ENCODE results near the gene ZNF683.

DNA sequence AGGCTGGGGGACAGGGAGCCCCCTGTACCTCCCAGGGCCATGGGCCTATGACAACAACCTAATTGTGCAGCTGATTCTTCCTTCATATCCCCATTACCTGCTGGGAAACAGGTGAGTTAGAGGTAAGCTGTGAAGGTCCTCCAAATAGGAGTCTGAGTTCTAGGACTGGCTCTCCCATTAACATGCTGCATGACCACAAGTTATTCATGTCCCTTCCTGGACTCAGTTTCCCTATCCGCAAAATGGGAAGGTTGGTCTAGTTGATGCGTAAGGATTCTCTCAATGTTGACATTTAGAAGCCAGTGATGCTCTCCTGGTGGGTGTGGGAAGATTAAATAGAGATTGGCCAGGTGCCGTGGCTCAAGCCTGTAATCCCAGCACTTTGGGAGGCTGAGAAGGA is 4.1 kb downstream of the ZNF683 start:
- TF ChIP-seq, protein P1, sequence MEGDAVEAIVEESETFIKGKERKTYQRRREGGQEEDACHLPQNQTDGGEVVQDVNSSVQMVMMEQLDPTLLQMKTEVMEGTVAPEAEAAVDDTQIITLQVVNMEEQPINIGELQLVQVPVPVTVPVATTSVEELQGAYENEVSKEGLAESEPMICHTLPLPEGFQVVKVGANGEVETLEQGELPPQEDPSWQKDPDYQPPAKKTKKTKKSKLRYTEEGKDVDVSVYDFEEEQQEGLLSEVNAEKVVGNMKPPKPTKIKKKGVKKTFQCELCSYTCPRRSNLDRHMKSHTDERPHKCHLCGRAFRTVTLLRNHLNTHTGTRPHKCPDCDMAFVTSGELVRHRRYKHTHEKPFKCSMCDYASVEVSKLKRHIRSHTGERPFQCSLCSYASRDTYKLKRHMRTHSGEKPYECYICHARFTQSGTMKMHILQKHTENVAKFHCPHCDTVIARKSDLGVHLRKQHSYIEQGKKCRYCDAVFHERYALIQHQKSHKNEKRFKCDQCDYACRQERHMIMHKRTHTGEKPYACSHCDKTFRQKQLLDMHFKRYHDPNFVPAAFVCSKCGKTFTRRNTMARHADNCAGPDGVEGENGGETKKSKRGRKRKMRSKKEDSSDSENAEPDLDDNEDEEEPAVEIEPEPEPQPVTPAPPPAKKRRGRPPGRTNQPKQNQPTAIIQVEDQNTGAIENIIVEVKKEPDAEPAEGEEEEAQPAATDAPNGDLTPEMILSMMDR (IDR thresholded peaks at IDR 0.05; ENCODE audit: low read depth, low read length) = no peak
- TF ChIP-seq, protein P2, sequence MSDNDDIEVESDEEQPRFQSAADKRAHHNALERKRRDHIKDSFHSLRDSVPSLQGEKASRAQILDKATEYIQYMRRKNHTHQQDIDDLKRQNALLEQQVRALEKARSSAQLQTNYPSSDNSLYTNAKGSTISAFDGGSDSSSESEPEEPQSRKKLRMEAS (IDR thresholded peaks at IDR 0.05; ENCODE audit: low read depth, low read length) = no peak
- TF ChIP-seq POLR2A (IDR thresholded peaks at IDR 0.05; ENCODE audit: extremely low read depth, insufficient read length) = no peak

Measured in NB4 (cell line).